Right lung (tissue), 5 donors: ENCODE data around the gene LRRC8D. TPM values are rescaled to one million over a fixed set of nuclear protein-coding genes. Genes with fewer than 3 reads are reported as not detected.
"Not testable (repeated sequence)": the region's sequence is repeated elsewhere in the genome, so short reads cannot be mapped to it uniquely, and the experiment has no call there.

ENCODE experiments used
- DNase-seq, 2 donors: peaks; one replicate each; pipeline ENCODE4 v3.0.0-alpha.2; 2013
- polyA plus RNA-seq, 5 donors: library from polyadenylated mRNA; unstranded; fragments of 120-200 nt; gene quantifications; one replicate each; pipeline versions ENCODE4 v1.2.1 to v1.2.3, GENCODE V29; 2013; ENCODE audit warnings: inconsistent platforms in 1 of 5, low replicate concordance in 1 of 5; ENCODE audit not compliant: insufficient read length in 5 of 5, insufficient read depth in 1 of 5

Gene LRRC8D
- polyA plus RNA-seq, 5 donors, result 14.3 to 18.3 (median 17.0) TPM

DNA sequence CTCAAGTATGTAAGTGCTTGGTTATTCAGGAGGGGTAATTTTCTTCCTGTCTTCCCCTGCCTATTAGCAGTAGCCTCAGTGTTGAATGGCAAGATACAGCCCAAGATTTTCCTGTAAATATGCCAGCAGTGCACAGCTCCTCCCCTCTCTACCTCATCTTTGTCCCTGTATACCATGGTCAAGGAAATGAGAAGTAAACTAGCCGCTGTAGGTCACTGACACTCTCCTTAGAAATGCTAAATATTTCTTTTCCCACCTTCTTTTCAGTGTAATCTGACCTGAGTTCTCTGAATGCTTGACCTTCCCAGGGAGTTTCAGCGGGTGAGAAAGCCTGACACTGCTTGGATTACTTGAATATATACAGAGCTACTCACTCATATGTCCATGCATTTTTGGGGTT, 89.9 kb downstream of the LRRC8D start:
- DNase-seq, result no peak

DNA sequence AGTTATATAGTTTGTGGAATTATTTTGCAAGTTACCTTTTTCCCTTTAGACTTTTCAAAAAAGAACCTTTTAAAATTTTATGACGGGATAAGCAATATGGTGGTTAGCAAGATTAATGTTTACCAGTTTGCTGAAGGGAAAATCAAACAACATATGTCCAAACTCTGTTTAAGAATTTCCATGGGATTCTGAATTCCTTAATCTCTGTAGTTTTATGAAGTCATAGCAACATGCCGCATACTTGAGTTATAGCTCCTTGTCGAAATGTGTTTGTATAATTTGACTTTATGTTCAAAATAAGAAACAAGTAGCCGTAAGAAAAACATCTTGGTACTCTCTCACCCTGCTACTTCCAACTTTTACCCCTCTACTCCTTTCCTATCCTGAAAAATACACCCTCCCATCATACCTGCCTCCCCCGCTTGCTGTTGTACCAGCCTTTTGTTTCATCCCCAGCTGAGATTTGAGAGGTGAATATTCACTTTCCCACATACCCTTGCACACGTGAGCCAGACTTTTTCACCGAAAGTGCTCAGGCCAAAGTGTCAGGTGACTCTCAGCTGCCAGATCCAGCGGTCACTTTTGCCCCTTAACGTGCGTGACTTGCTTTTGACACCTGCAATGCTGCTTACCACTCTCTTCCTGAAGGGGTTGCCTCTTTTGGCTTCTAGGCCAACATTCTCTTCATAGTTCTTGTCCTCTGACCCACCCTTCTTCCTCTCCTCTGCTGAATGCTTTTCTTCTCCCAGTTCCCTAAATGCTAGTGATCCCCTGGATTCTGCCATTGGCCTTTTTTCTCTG, 90.6 kb downstream of the LRRC8D start:
- no peak for DNase-seq

DNA sequence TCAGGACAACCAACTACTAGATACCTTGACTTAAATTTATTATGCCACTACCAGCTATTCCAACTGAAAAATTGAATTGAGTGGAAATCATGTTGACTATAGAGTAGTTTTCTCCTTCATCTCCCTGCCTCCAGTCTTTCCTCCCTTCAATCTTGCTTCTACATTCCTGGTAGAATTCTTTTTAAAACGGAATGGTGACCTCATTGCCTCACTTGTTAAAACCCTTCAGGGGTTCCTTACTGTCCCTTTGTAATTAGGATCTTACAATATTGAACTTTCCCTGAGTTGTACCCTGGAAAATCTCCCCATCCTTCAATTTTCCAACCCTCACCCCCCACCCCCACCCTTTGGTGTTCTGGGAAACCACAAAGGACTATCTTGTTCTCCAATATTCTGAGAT, 91.2 kb downstream of the LRRC8D start:
- DNase-seq, result no peak

DNA sequence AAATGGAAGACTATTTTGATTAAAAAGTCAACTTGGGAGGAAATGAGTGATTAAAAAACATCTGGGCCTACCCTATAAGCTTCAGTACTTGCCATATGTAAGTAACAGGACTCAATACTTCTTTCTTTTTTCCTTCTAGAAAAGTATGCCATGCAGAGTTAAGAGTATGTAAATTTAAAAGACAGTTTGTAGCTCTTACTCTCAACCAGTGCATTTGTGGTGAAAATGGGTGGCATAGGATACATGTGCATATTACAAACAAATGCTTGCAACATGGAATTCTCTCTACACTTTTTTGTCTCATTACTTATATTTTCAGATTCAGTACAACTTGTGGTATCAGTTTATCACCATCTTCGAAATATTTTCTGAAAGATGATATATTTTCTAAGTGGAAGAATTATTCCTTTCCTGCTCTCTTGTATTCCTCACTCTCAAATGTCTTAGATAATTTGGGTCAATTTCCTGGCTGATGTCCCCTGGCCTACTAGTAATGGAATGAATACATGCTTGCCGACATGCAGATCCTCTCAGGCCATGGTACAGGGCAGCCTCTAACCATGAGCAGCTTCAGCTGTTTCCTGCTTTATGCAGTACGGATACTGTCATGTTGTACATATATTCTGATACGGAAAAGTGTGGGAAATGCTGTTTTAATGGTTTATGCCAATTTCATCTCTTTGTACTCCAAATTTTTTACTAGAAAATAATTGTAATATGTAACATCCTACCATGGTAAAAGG, 92.7 kb downstream of the LRRC8D start:
- DNase-seq, result no peak

- DNase-seq, result no peak
Measured at GRCh38 chr1:89917353-89917752, 96.5 kb downstream of the LRRC8D start.

DNA sequence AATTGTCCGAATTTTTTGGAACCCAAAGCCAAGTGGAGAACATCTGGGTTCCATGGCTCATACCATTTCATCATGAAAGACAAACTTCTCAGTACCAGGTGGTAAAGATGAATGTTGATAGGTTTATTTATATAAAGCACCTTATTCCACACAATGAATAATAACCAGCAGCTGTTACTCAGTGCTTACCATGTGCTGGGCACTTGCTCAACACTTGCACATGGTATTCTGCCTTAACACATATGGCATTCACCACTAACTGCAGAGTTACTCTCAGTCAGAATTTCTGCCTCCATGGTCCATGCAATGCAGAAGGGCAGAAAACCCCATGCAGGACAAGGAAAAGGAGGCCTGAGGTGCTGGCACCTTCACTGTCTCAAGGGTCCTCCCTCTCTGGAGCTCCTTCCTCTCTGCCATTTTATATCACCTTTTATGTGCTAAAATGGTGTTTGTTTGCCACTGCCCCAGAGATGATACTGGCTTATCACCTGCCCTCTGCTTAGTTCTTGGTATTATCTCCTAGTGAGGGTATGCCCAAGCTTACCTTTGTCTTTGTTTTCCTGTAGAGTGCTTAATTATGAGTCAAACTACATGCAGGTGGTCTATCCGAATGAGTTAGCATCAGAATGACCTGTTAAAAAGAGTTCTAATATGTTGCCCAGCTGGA, 97.4 kb downstream of the LRRC8D start:
- DNase-seq, result no peak

GRCh38 chr1:89918794-89919155, 97.9 kb downstream of the LRRC8D start:
- no peak for DNase-seq

DNA sequence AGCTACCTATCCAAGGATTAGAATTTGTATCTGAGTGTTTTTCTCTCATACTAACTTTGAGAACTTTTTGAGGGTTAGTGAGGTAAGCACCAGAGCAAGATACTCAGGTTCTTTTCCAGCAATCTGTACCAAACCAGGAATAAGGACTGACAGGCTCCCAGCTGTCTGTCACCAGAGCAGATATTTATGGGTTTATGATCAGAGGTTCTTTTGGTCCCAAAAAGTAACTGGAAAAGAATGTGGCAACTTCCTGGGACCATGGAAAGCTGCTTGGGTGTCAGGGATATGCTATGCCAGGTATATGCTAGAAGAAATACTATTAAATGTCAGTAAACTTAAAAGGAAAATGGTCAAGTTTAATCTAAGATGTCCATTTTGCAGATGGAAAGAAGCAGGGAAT, 98.3 kb downstream of the LRRC8D start:
- no peak for DNase-seq

GRCh38 chr1:89922911-89923310, 102.1 kb downstream of the LRRC8D start:
- DNase-seq, result no peak

DNA sequence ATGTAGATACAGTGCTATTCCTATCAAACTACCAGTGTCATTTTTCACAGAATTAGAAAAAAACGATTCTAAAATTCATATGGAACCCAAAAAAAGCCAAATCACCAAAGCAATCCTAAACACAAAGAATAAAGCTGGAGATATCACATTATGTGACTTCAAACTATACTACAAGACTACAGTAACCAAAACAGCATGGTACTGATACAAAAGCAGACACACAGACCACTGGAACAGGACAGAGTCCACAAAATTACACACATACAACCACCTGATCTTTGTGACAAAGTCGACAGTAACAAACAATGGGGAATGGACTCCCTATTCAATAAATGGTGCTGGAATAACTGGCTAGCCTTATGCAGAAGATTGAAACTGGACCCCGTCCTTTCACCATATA, 102.7 kb downstream of the LRRC8D start:
- no peak for DNase-seq

DNA sequence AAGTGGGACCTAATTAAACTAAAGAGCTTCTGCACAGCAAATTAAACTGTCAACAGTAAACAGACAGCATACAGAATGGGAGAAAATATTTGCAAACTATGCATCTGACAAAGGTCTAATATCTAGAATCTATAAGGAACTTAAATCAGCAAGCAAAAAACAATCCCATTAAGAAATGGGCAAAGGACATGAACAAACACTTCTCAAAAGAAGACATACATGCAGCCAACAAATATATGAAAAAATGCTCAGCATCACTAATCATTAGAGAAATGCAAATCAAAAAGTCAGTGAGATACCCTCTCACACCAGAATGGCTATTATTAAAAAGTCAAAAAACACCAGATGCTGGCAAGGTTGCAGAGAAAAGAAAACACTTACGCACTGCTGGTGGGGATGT, 103.2 kb downstream of the LRRC8D start:
- DNase-seq, result not testable (repeated sequence)

DNA sequence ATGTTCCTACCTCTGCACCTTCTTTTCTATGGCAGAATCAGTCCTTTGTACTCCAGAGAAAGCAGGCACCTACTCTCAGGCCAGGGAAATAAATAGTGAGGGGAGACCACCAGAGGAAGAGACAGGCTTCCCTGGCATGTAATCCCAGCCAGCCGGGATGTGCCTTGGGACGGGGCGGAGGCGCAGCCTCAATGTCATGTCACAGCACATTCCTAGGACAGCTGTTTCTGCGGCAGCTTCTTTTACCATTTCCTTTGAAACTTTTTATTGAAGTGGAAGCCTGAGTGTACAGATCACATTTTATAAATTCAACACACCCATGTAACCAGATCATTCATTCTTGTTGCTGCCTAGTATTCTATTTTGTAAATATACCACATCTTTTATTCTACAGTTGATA, 106.2 kb downstream of the LRRC8D start:
- no peak for DNase-seq

GRCh38 chr1:89927478-89927877, 106.6 kb downstream of the LRRC8D start:
- no peak for DNase-seq

GRCh38 chr1:89928506-89928905, 107.7 kb downstream of the LRRC8D start:
- no peak for DNase-seq

- no peak for DNase-seq
Measured at GRCh38 chr1:89929467-89930063, 108.7 kb downstream of the LRRC8D start.

DNA sequence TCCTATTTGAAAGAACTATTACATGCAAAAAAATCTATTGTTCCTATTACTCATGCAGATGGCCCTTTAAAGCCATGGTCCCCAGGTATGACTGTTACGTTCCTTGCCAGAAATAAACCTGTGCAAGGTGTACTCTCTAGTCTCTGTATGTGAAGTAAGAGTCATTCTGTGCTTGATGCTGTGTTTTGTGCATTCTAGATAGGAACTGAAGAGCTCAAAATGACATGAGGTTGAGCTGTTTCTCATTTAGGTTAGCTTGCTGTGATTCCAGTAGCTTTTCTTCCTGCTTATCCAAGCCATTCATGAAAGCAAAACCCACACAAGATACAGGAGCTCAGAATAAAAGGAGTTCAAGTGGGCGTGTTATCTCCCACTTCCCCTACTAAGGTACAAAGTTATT, 109.7 kb downstream of the LRRC8D start:
- DNase-seq, result no peak

DNA sequence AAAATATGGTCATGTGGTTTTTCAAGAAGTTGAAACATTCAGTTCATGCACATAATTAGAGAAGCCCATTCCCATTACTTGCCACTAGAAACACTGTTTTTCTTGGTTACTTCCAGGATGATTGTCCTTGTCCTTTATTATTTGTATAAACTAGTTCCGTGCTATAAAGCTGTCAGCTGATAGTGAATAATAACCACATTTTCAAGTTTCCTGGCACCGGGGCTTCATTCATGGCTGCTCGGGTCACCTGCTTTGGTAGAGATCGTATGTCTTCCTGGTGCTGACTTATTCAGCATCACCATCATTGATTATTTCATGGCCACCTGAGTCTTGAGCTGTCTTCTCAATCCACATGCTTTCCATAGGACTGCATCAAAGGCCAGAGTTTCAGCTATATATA, 111.1 kb downstream of the LRRC8D start:
- no peak for DNase-seq

GRCh38 chr1:89932598-89933364, 111.9 kb downstream of the LRRC8D start:
- no peak for DNase-seq

DNA sequence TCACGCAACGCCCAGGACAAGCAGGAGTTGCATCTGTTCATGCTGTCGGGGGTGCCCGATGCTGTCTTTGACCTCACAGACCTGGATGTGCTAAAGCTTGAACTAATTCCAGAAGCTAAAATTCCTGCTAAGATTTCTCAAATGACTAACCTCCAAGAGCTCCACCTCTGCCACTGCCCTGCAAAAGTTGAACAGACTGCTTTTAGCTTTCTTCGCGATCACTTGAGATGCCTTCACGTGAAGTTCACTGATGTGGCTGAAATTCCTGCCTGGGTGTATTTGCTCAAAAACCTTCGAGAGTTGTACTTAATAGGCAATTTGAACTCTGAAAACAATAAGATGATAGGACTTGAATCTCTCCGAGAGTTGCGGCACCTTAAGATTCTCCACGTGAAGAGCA, 113.6 kb downstream of the LRRC8D start:
- no peak for DNase-seq

- DNase-seq, result no peak
Measured at GRCh38 chr1:89935235-89935634, 114.4 kb downstream of the LRRC8D start.

GRCh38 chr1:89936694-89937093, 115.9 kb downstream of the LRRC8D start:
- no peak for DNase-seq
